HL-60 (cell line): ENCODE results near the gene CORO2A.

Experiments used
- DNase-seq, 2 experiments: peaks; one replicate each; pipeline ENCODE4 v3.0.0-alpha.2; 2010 to 2020; ENCODE audit warnings: low read depth in 1 of 2, low spot score in 1 of 2
- H3K27ac ChIP-seq: fragments of 250-450 bp; sonication (Bioruptor Pico); replicated peaks from 2 replicates; pipeline ENCODE4 v1.5.1; 2020; ENCODE audit warnings: mild to moderate bottlenecking, moderate library complexity
- H3K27me3 ChIP-seq: fragments of 250-450 bp; sonication (Bioruptor Pico); 2 replicates; pipeline ENCODE4 v1.5.1; 2021; ENCODE audit warnings: mild to moderate bottlenecking, moderate library complexity; ENCODE audit not compliant: insufficient read depth, poor library complexity, severe bottlenecking
- H3K4me3 ChIP-seq: replicated peaks from 2 replicates; pipeline ENCODE4 v1.5.1; 2011; ENCODE audit warnings: mild to moderate bottlenecking, control low read depth, low read length; ENCODE audit not compliant: insufficient read depth
- CTCF ChIP-seq: IDR thresholded peaks from one replicate; pipeline ENCODE4 v1.5.1; 2011; ENCODE audit warnings: low read length, control low read depth, inconsistent platforms; ENCODE audit not compliant: insufficient read depth
- GABPA ChIP-seq: IDR thresholded peaks from 2 replicates; pipeline ENCODE4 v1.6.1; 2012; ENCODE audit warnings: low read depth
- POLR2AphosphoS5 ChIP-seq: IDR thresholded peaks from 2 replicates; pipeline ENCODE4 v1.6.1; 2012; ENCODE audit warnings: low read depth
- REST ChIP-seq: IDR thresholded peaks from 2 replicates; pipeline ENCODE4 v1.6.1; 2012; ENCODE audit warnings: low read depth; ENCODE audit not compliant: insufficient replicate concordance
- SPI1 ChIP-seq: IDR thresholded peaks from 2 replicates; pipeline ENCODE4 v1.6.1; 2012; ENCODE audit warnings: low read depth, mild to moderate bottlenecking, borderline replicate concordance

The CORO2A gene

GRCh38 chr9:98236901-98237487 lies 44.6 kb upstream of the CORO2A start:
- no peak for TF ChIP-seq REST
- TF ChIP-seq POLR2AphosphoS5, result no peak
- no peak for TF ChIP-seq SPI1
- TF ChIP-seq GABPA, result no peak
- no peak for TF ChIP-seq CTCF
- DNase-seq, result peak in 1 of 2 experiments; percentile 77
- Histone ChIP-seq H3K27me3 (no peaks in the 10 kb centered on the region), H3K27ac (no peak overlapping the region; the same call in 1 of the 2 replicates), H3K4me3 (no peak overlapping the region)

GRCh38 chr9:98235126-98235525 lies 42.7 kb upstream of the CORO2A start:
- Histone ChIP-seq H3K4me3 (no peak overlapping the region), H3K27ac (no peak overlapping the region), H3K27me3 (no peaks in the 10 kb centered on the region)
- DNase-seq, result no peak
- TF ChIP-seq CTCF (no peak), GABPA (no peak), REST (no peak), POLR2AphosphoS5 (no peak), SPI1 (no peak)

GRCh38 chr9:98234245-98234825 lies 41.9 kb upstream of the CORO2A start:
- no peak overlapping the region for H3K4me3 ChIP-seq
- no peaks in the 10 kb centered on the region for H3K27me3 ChIP-seq
- no peak for DNase-seq
- TF ChIP-seq SPI1 (no peak), CTCF (no peak), REST (no peak), GABPA (no peak), POLR2AphosphoS5 (no peak)
- no peak overlapping the region for H3K27ac ChIP-seq
